Endothelial cell of umbilical vein (primary cell): ENCODE results near the gene RABGAP1. TPM values are rescaled to one million over a fixed set of nuclear protein-coding genes. Genes with fewer than 3 reads are reported as not detected.
A peak's percentile ranks its signal among the peaks of the same experiment; 100 is the strongest.

Experiments
- BruUV-seq: library from RNA; stranded (reverse); fragments of 400-500 nt; replicated peaks from 2 replicates; lab custom pipeline; 2021; lab: Mats Ljungman, UMichigan
- CTCF ChIA-PET: fragments of 300-600, 350-600 bp; sonication (Branson Sonifier 250); formaldehyde crosslinking; loops from one replicate; lab custom pipeline; 2021; ENCODE audit warnings: antibody characterized with exemption, inconsistent platforms; lab: Charles Lee
- POLR2A ChIA-PET: fragments of 300-600, 350-600 bp; sonication (Branson Sonifier 250); formaldehyde crosslinking; loops from one replicate; lab custom pipeline; 2021; ENCODE audit warnings: antibody characterized with exemption, inconsistent platforms; lab: Charles Lee
- DNase-seq: peaks from one replicate; pipeline ENCODE4 v3.0.0-alpha.2; 2011; ENCODE audit warnings: low read depth, low spot score
- FAIRE-seq: peaks from 2 replicates; lab custom pipeline; 2011; peaks lifted over from hg19 to GRCh38; lab: Jason Lieb, UNC
- H2AFZ ChIP-seq: 2 replicates; pipeline ENCODE4 v1.6.0; 2012; ENCODE audit warnings: low read depth, low read length, control low read depth, inconsistent platforms
- H3K27ac ChIP-seq: 2 replicates; pipeline ENCODE4 v1.5.1; 2011; ENCODE audit warnings: low read depth, mild to moderate bottlenecking, control low read depth, low read length, moderate library complexity; ENCODE audit not compliant: insufficient read depth
- H3K27me3 ChIP-seq, 2 experiments: 2 replicates each; pipeline versions ENCODE4 v1.6.0 to v1.6.1; 2011; ENCODE audit warnings: low read length in 2 of 2, mixed read lengths in 1 of 2; ENCODE audit not compliant: control insufficient read depth in 2 of 2, insufficient read depth in 2 of 2
- H3K36me3 ChIP-seq, 2 experiments: 2 replicates in 1 of 2; 3 replicates in 1 of 2; pipeline ENCODE4 v1.5.1; 2011; ENCODE audit warnings: low read length in 2 of 2, mild to moderate bottlenecking in 1 of 2, moderate library complexity in 1 of 2; ENCODE audit not compliant: control insufficient read depth in 2 of 2, insufficient read depth in 2 of 2; ENCODE audit errors: extremely low read depth in 1 of 2
- H3K4me1 ChIP-seq: 3 replicates; pipeline ENCODE4 v1.5.1; 2011; ENCODE audit warnings: mild to moderate bottlenecking, low read length; ENCODE audit not compliant: control insufficient read depth, insufficient read depth; ENCODE audit errors: extremely low read depth
- H3K4me2 ChIP-seq: 2 replicates; pipeline ENCODE4 v1.6.1; 2011; ENCODE audit warnings: low read length, control low read depth, mixed read lengths; ENCODE audit not compliant: insufficient read depth
- H3K4me3 ChIP-seq, 3 experiments: fragments of 200-600 bp in 1 of 3; sonication (generic), shearing (Covaris generic) in 1 of 3; replicated peaks in 1 of 3; 2 replicates each; pipeline ENCODE4 v1.5.1; 2011 to 2016; ENCODE audit warnings: control low read depth in 3 of 3, low read length in 3 of 3, mild to moderate bottlenecking in 2 of 3, inconsistent platforms in 1 of 3, low read depth in 1 of 3, moderate library complexity in 1 of 3; ENCODE audit not compliant: insufficient read depth in 1 of 3
- H3K79me2 ChIP-seq: 2 replicates; pipeline ENCODE4 v1.6.0; 2012; ENCODE audit warnings: low read length, inconsistent platforms; ENCODE audit not compliant: control insufficient read depth, insufficient read depth
- H3K9ac ChIP-seq: replicated peaks from 2 replicates; pipeline ENCODE3; 2011; ENCODE audit warnings: low read length, control low read depth; ENCODE audit not compliant: insufficient read depth; ENCODE audit errors: extremely low read depth
- H3K9me1 ChIP-seq: replicated peaks from 3 replicates; pipeline ENCODE4 v1.6.0; 2011; ENCODE audit warnings: mild to moderate bottlenecking, low read length; ENCODE audit not compliant: control insufficient read depth, insufficient read depth; ENCODE audit errors: extremely low read depth
- H3K9me3 ChIP-seq: replicated peaks from 2 replicates; pipeline ENCODE4 v1.5.1; 2012; ENCODE audit warnings: low read length, inconsistent platforms; ENCODE audit not compliant: control insufficient read depth, insufficient read depth
- H4K20me1 ChIP-seq: replicated peaks from 2 replicates; pipeline ENCODE3; 2011; ENCODE audit warnings: mild to moderate bottlenecking, low read length; ENCODE audit not compliant: control insufficient read depth, insufficient read depth; ENCODE audit errors: extremely low read depth
- EZH2 ChIP-seq: IDR thresholded peaks from 2 replicates; pipeline ENCODE4 v1.6.1; 2012; ENCODE audit warnings: borderline replicate concordance, low read depth, mild to moderate bottlenecking, moderate library complexity, low read length, inconsistent platforms; ENCODE audit not compliant: severe bottlenecking
- FOS ChIP-seq: IDR thresholded peaks from 2 replicates; pipeline ENCODE4 v1.6.1; 2011; ENCODE audit warnings: mild to moderate bottlenecking, low read length, moderate library complexity, borderline replicate concordance; ENCODE audit not compliant: insufficient read depth
- GATA2 ChIP-seq: IDR thresholded peaks from 2 replicates; pipeline ENCODE4 v1.7.0; 2011; ENCODE audit warnings: low read depth, mild to moderate bottlenecking, moderate library complexity, mixed read lengths, low read length; ENCODE audit not compliant: insufficient read length, insufficient read depth
- JUN ChIP-seq: IDR thresholded peaks from 2 replicates; pipeline ENCODE4 v1.6.1; 2011; ENCODE audit warnings: borderline replicate concordance, low read depth; ENCODE audit not compliant: insufficient read length, insufficient read depth
- MAX ChIP-seq: IDR thresholded peaks from 2 replicates; pipeline ENCODE4 v1.6.1; 2011; ENCODE audit not compliant: insufficient read depth, insufficient read length
- POLR2A ChIP-seq: IDR thresholded peaks from 2 replicates; pipeline ENCODE4 v1.6.1; 2012; ENCODE audit warnings: low read depth, mild to moderate bottlenecking, control low read depth, low read length
- POLR2AphosphoS5 ChIP-seq: IDR thresholded peaks from 2 replicates; pipeline ENCODE4 v1.6.1; 2012; ENCODE audit warnings: low read depth, mild to moderate bottlenecking, control low read depth, low read length, moderate library complexity; ENCODE audit not compliant: insufficient read depth
- dilution Hi-C: fragments of 300-500 bp; cut with MboI; formaldehyde crosslinking; loops from one replicate; pipeline ENCODE4 v1.15.0; 2019; ENCODE audit warnings: low sequenced_read_pairs; ENCODE audit not compliant: extremely low pct_ligation_motif_present
- intact Hi-C: fragments of 100-400 bp; cut with micrococcal nuclease; formaldehyde crosslinking; loops from one replicate; pipeline ENCODE4 v1.10.0; 2022
- polyA plus RNA-seq, 4 experiments: library from polyadenylated mRNA; depleted of rRNA in 3 of 4; stranded (reverse) in 3 of 4; unstranded in 1 of 4; fragments of >200 nt; gene quantifications; 2 replicates each; pipeline versions ENCODE4 v1.2.1 to v1.2.3, GENCODE V29; 2011 to 2012; ENCODE audit warnings: missing spikeins in 1 of 4
- total RNA-seq: library from RNA; stranded (reverse); gene quantifications from 2 replicates; pipeline ENCODE4 v1.2.3, GENCODE V29; 2021
- TF ChIP-seq, protein P1 (sequence below), 2 donors: IDR thresholded peaks; 1 replicate in 1 of 2; 2 replicates in 1 of 2; pipeline ENCODE4 v1.5.1; 2011; ENCODE audit warnings: low read length in 2 of 2, mild to moderate bottlenecking in 2 of 2, moderate library complexity in 2 of 2, control low read depth in 1 of 2, inconsistent platforms in 1 of 2, low read depth in 1 of 2; ENCODE audit not compliant: insufficient read depth in 1 of 2; ENCODE audit errors: extremely low read depth in 1 of 2

Gene RABGAP1
- total and polyA plus RNA-seq, 2 donors (not counting 3 experiments of a cell fraction or from before 2014, with no cell fraction given) = 19.0 to 53.6 TPM

GRCh38 chr9:122940454-122940748 is 419 bp upstream of the RABGAP1 start:
- POLR2A ChIA-PET = interaction anchor here (0.6 to 2.0 kb wide), 11 partner anchors 9 to 121 kb away, joined by 3 to 23 read pairs (median 6); partner anchors contain the start of genes RC3H2, ZBTB26 and ZBTB6
- H2AFZ ChIP-seq = peak overlapping the region; percentile 46
- H3K9me3 ChIP-seq = no peaks in the 10 kb centered on the region
- DNase-seq (no peak), FAIRE-seq (no peak)
- dilution Hi-C loops (no loop called here), intact Hi-C loops (loop anchor here (2.0 to 5.0 kb wide), 2 partner anchors 36 to 37 kb away; partner anchors contain the start of gene RC3H2)
- H3K27me3 ChIP-seq = no peaks in the 10 kb centered on the region
- no peak overlapping the region for H3K27ac ChIP-seq
- no peak overlapping the region for H3K9ac ChIP-seq
- H3K79me2 ChIP-seq = peaks cover 30% of the 10 kb centered on the region
- CTCF ChIA-PET = interaction anchor here (0.6 to 1.8 kb wide), 10 partner anchors 8 to 285 kb away, joined by 3 to 12 read pairs (median 5); partner anchors contain the start of gene ZBTB26
- peaks cover 2 to 8% of the 10 kb centered on the region in 2 experiments for H3K36me3 ChIP-seq
- H3K4me3 ChIP-seq = peak overlapping the region in 2 of 3 experiments; percentile 2 to 14
- peaks cover 12% of the 10 kb centered on the region for H3K4me1 ChIP-seq
- peaks cover 3% of the 10 kb centered on the region for H4K20me1 ChIP-seq
- H3K9me1 ChIP-seq = no peaks in the 10 kb centered on the region
- no peak for TF ChIP-seq FOS
- no peak for TF ChIP-seq GATA2
- no peak for TF ChIP-seq POLR2A
- TF ChIP-seq JUN = no peak
- TF ChIP-seq POLR2AphosphoS5 = no peak
- TF ChIP-seq, protein P1, sequence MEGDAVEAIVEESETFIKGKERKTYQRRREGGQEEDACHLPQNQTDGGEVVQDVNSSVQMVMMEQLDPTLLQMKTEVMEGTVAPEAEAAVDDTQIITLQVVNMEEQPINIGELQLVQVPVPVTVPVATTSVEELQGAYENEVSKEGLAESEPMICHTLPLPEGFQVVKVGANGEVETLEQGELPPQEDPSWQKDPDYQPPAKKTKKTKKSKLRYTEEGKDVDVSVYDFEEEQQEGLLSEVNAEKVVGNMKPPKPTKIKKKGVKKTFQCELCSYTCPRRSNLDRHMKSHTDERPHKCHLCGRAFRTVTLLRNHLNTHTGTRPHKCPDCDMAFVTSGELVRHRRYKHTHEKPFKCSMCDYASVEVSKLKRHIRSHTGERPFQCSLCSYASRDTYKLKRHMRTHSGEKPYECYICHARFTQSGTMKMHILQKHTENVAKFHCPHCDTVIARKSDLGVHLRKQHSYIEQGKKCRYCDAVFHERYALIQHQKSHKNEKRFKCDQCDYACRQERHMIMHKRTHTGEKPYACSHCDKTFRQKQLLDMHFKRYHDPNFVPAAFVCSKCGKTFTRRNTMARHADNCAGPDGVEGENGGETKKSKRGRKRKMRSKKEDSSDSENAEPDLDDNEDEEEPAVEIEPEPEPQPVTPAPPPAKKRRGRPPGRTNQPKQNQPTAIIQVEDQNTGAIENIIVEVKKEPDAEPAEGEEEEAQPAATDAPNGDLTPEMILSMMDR (IDR thresholded peaks at IDR 0.05; ENCODE audit: extremely low read depth in 1 of 2, insufficient read depth in 1 of 2, low read depth in 1 of 2, low read length in 2 of 2) = no peak
- no peak for TF ChIP-seq MAX
- TF ChIP-seq EZH2 = no peak
- TSS peak; percentile 74 for BruUV-seq
- H3K4me2 ChIP-seq = peak overlapping the region; percentile 17
